ENCODE measurements around the gene EDAR.

Gene EDAR

GRCh38 chr2:108938077-108938710 lies 50.8 kb downstream of the EDAR start:
- DNase-seq, result no peak

GRCh38 chr2:108937367-108938017 lies 51.5 kb downstream of the EDAR start:
- DNase-seq, result no peak

GRCh38 chr2:108936866-108937265 lies 52.2 kb downstream of the EDAR start:
- no peak for DNase-seq

- DNase-seq, result no peak
These were observed 52.8 kb downstream of the EDAR start for GRCh38 chr2:108936076-108936864.

GRCh38 chr2:108935271-108935741 lies 53.7 kb downstream of the EDAR start:
- DNase-seq, result no peak

GRCh38 chr2:108934583-108935245 lies 54.3 kb downstream of the EDAR start:
- DNase-seq, result no peak

- DNase-seq, result no peak
These were observed 54.9 kb downstream of the EDAR start for GRCh38 chr2:108934151-108934550.

- no peak for DNase-seq
These were observed 55.3 kb downstream of the EDAR start for GRCh38 chr2:108933691-108934117.

- no peak for DNase-seq
These were observed 56.2 kb downstream of the EDAR start for GRCh38 chr2:108932736-108933332.

GRCh38 chr2:108931372-108931771 lies 57.6 kb downstream of the EDAR start:
- DNase-seq, result no peak

GRCh38 chr2:108929807-108930425 lies 59.1 kb downstream of the EDAR start:
- no peak for DNase-seq

GRCh38 chr2:108928660-108929377 lies 60.2 kb downstream of the EDAR start:
- DNase-seq, result no peak

GRCh38 chr2:108927936-108928659 lies 60.9 kb downstream of the EDAR start:
- peak; percentile 13 for DNase-seq

- no peak for DNase-seq
These were observed 61.6 kb downstream of the EDAR start for GRCh38 chr2:108927405-108927804.

- no peak for DNase-seq
These were observed 62.2 kb downstream of the EDAR start for GRCh38 chr2:108926561-108927380.

GRCh38 chr2:108925735-108926134 lies 63.3 kb downstream of the EDAR start:
- no peak for DNase-seq

- DNase-seq, result no peak
These were observed 63.7 kb downstream of the EDAR start for GRCh38 chr2:108925286-108925685.

GRCh38 chr2:108924580-108925251 lies 64.3 kb downstream of the EDAR start:
- DNase-seq, result no peak

Measured in activated T-cell treated with anti-CD3 and anti-CD28 coated beads for 4 hours (primary cell).